ENCODE results near the gene TRIM62.

GRCh38 chr1:33161061-33161681 lies 20.7 kb downstream of the TRIM62 start:
- no peak for TF ChIP-seq CTCF (IDR thresholded peaks at IDR 0.05)
- TF ChIP-seq MAX (IDR thresholded peaks at IDR 0.05), result no peak
- no peak for TF ChIP-seq EP300 (IDR thresholded peaks at IDR 0.05)
- no peak for TF ChIP-seq BHLHE40 (IDR thresholded peaks at IDR 0.05; ENCODE audit: low read depth, low read length)
- no peak for TF ChIP-seq ESRRA (IDR thresholded peaks at IDR 0.05; ENCODE audit: borderline replicate concordance, low read length)
- TF ChIP-seq NFE2L2 (conservative IDR thresholded peaks at IDR 0.05; ENCODE audit: low read length), result no peak
- TF ChIP-seq RAD21 (conservative IDR thresholded peaks at IDR 0.05 in 1 of 2, IDR thresholded peaks at IDR 0.05 in 1 of 2), result no peak
- no peak for TF ChIP-seq MAFK (IDR thresholded peaks at IDR 0.05; ENCODE audit: partially characterized antibody)
- no peak for TF ChIP-seq MAZ (IDR thresholded peaks at IDR 0.05; ENCODE audit: borderline replicate concordance, low read depth, low read length)
- TF ChIP-seq MYC (IDR thresholded peaks at IDR 0.05; ENCODE audit: borderline replicate concordance, low read length), result no peak
- TF ChIP-seq, protein P1, sequence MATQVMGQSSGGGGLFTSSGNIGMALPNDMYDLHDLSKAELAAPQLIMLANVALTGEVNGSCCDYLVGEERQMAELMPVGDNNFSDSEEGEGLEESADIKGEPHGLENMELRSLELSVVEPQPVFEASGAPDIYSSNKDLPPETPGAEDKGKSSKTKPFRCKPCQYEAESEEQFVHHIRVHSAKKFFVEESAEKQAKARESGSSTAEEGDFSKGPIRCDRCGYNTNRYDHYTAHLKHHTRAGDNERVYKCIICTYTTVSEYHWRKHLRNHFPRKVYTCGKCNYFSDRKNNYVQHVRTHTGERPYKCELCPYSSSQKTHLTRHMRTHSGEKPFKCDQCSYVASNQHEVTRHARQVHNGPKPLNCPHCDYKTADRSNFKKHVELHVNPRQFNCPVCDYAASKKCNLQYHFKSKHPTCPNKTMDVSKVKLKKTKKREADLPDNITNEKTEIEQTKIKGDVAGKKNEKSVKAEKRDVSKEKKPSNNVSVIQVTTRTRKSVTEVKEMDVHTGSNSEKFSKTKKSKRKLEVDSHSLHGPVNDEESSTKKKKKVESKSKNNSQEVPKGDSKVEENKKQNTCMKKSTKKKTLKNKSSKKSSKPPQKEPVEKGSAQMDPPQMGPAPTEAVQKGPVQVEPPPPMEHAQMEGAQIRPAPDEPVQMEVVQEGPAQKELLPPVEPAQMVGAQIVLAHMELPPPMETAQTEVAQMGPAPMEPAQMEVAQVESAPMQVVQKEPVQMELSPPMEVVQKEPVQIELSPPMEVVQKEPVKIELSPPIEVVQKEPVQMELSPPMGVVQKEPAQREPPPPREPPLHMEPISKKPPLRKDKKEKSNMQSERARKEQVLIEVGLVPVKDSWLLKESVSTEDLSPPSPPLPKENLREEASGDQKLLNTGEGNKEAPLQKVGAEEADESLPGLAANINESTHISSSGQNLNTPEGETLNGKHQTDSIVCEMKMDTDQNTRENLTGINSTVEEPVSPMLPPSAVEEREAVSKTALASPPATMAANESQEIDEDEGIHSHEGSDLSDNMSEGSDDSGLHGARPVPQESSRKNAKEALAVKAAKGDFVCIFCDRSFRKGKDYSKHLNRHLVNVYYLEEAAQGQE (IDR thresholded peaks at IDR 0.05), result no peak

Measured in A549 (cell line).